Astrocyte of the cerebellum (primary cell): ENCODE measurements around the gene SYT6.

Experiments used
- DNase-seq: peaks from one replicate; pipeline ENCODE4 v3.0.0-alpha.2; 2011; ENCODE audit warnings: low read depth
- H3K4me3 ChIP-seq: 2 replicates; pipeline ENCODE4 v1.5.1; 2011; ENCODE audit warnings: mild to moderate bottlenecking, low read depth, low read length, moderate library complexity
- CTCF ChIP-seq: IDR thresholded peaks from 2 replicates; pipeline ENCODE4 v1.5.1; 2012; ENCODE audit warnings: low read length, low read depth, moderate library complexity, mild to moderate bottlenecking; ENCODE audit errors: missing control alignments
- in situ Hi-C: cut with HindIII; loops from 2 replicates; pipeline ENCODE4 v1.10.0; 2017; ENCODE audit warnings: low sequenced_read_pairs

SYT6 gene

GRCh38 chr1:114150016-114150415 is 3.7 kb downstream of the SYT6 start:
- no peak overlapping the region for H3K4me3 ChIP-seq
- in situ Hi-C loops, result loop anchor here (5.0 kb wide), 1 partner anchor 103 kb away; no protein-coding TSS in a partner anchor
- DNase-seq, result no peak
- no peak for TF ChIP-seq CTCF

DNA sequence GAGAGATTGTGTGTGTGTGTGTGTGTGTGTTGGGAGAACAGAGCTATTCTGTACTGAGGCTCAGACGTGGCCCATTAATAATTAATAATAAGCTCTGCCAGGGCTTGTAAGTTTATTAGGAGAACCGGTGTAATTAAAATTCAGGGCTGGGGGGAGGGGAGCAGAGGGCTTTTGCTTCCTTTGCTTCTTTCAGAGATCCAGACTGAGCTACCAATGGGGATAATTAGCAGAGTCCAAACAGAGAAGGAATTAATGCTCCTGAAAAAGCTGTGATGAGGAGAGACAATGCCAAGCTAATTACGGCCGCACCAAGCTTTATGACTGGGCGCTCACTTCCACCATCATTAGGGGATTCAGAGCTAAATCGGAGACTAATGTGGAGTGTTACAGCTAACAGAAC is 4.5 kb downstream of the SYT6 start:
- H3K4me3 ChIP-seq, result no peak overlapping the region
- no peak for DNase-seq
- in situ Hi-C loops, result no loop called here
- TF ChIP-seq CTCF, result no peak

DNA sequence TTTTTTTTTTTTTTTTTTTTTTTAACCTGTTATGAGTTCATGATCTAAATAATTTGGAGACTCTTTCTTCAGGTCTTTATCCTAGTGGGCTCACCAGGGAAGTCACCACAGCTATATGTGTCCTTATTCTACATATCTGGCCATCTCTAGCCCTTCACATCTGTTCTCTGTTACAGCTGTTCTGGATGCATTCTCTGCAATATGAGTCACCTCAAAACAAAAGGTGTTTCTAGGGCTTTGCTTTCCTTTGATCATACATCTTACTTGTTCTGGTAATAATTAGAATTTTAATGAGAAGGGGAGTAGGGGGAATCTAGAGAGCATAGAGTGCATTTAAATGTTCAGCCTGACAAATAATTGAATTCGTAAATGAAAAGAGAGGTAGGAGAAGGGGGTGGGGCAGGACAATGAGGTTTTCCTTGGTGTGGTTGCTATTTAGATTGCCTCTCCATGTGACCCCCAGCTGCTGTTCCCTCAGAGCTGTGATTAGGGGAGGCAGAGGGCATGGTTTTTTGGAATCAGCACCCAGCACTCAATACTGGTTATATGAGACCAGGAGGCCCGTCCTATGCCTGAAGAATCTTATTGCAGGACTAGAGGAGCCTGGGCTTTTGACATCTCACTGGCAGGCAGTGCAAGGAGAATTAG is 8.0 kb downstream of the SYT6 start:
- peak; percentile 12 for DNase-seq
- in situ Hi-C loops, result no loop called here
- H3K4me3 ChIP-seq, result no peak overlapping the region
- TF ChIP-seq CTCF, result no peak

GRCh38 chr1:114144016-114144415 is 9.7 kb downstream of the SYT6 start:
- in situ Hi-C loops, result no loop called here
- no peak for DNase-seq
- TF ChIP-seq CTCF, result no peak
- no peak overlapping the region for H3K4me3 ChIP-seq

DNA sequence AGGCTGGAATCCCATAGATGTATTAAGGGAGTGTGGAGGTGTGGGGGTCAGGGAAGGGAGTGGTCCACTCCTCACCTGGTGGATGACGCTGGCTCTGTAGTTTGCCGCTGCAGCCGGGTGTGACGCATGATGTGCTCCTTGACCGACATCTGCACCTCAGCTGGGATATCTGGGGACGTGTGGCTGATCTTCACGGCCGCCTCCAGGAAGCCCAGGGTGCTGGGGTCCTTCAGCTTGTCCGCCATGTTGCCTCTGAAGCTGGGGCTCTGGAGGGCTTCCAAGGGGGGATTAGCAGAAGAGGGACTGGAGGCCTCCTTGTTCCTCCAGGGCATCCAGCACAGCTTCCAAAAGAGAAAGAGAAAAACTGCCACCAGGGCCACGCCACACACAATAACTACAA is 14.1 kb downstream of the SYT6 start:
- H3K4me3 ChIP-seq, result no peak overlapping the region
- no peak for DNase-seq
- in situ Hi-C loops, result no loop called here
- no peak for TF ChIP-seq CTCF

- in situ Hi-C loops, result no loop called here
- no peak for TF ChIP-seq CTCF
- no peak for DNase-seq
- no peak overlapping the region for H3K4me3 ChIP-seq
Observed at GRCh38 chr1:114137497-114137896, 16.2 kb downstream of the SYT6 start.
